Kidney tubule cell (primary cell): Measurements from ENCODE around the gene DHRS12.

Experiments
- DNase-seq: peaks from one replicate; pipeline ENCODE4 v3.0.0-alpha.2; 2018; ENCODE audit warnings: low spot score

Gene DHRS12

GRCh38 chr13:51803422-51804294 lies at the start of gene DHRS12:
TSS of gene DHRS12 (minus strand) at chr13:51804163. CDS start at chr13:51799659, 4,504 bp downstream.
- peak; percentile 86 for DNase-seq

- DNase-seq: no peak
Measured at GRCh38 chr13:51849145-51850101, 45.5 kb upstream of the DHRS12 start.

- DNase-seq: no peak
Measured at GRCh38 chr13:51848674-51849073, 44.7 kb upstream of the DHRS12 start.

- DNase-seq: no peak
Measured at GRCh38 chr13:51846756-51847155, 42.8 kb upstream of the DHRS12 start.

GRCh38 chr13:51845574-51846318 lies 41.8 kb upstream of the DHRS12 start:
- DNase-seq: no peak

- peak; percentile 62 for DNase-seq
Measured at GRCh38 chr13:51844862-51845573, 41.1 kb upstream of the DHRS12 start, which contains the start of gene TMEM272. TSS of gene TMEM272 (minus strand) at chr13:51845177. CDS start at chr13:51838530, 6,647 bp downstream.

GRCh38 chr13:51843529-51843928 lies 39.6 kb upstream of the DHRS12 start:
- no peak for DNase-seq

- no peak for DNase-seq
Measured at GRCh38 chr13:51841732-51842131, 37.8 kb upstream of the DHRS12 start.

- DNase-seq: no peak
Measured at GRCh38 chr13:51840917-51841316, 37.0 kb upstream of the DHRS12 start.

- DNase-seq: no peak
Measured at GRCh38 chr13:51839711-51840540, 36.0 kb upstream of the DHRS12 start.

- DNase-seq: peak; percentile 30
Measured at GRCh38 chr13:51838240-51838846, 34.4 kb upstream of the DHRS12 start.

GRCh38 chr13:51837016-51837415 lies 33.1 kb upstream of the DHRS12 start:
- no peak for DNase-seq

- DNase-seq: no peak
Measured at GRCh38 chr13:51834581-51835171, 30.7 kb upstream of the DHRS12 start.

GRCh38 chr13:51833980-51834379 lies 30.0 kb upstream of the DHRS12 start:
- no peak for DNase-seq

- no peak for DNase-seq
Measured at GRCh38 chr13:51832471-51833152, 28.6 kb upstream of the DHRS12 start.

- DNase-seq: no peak
Measured at GRCh38 chr13:51831519-51831918, 27.6 kb upstream of the DHRS12 start.

- no peak for DNase-seq
Measured at GRCh38 chr13:51829568-51829899, 25.6 kb upstream of the DHRS12 start.

GRCh38 chr13:51828730-51829567 lies 25.0 kb upstream of the DHRS12 start:
- no peak for DNase-seq
